PFSK-1 (cell line): ENCODE results near the gene SORBS2.

Experiments
- FOXP2 ChIP-seq: optimal IDR thresholded peaks from 2 replicates; pipeline ENCODE3; 2011; ENCODE audit warnings: borderline replicate concordance, control low read depth, inconsistent platforms; ENCODE audit not compliant: insufficient read depth; ENCODE audit errors: extremely low read length, extremely low read depth
- POLR2AphosphoS5 ChIP-seq: IDR thresholded peaks from 2 replicates; pipeline ENCODE4 v1.6.1; 2012; ENCODE audit warnings: low read depth, mild to moderate bottlenecking, control low read depth, low read length, moderate library complexity
- SIN3A ChIP-seq: IDR thresholded peaks from 2 replicates; pipeline ENCODE4 v1.6.1; 2012; ENCODE audit warnings: mild to moderate bottlenecking, low read length, moderate library complexity, borderline replicate concordance; ENCODE audit not compliant: insufficient read depth
- TAF1 ChIP-seq: IDR thresholded peaks from 2 replicates; pipeline ENCODE4 v1.6.1; 2012; ENCODE audit warnings: low read length, control low read depth, borderline replicate concordance; ENCODE audit not compliant: insufficient read depth
- TF ChIP-seq, protein P1 (sequence below), 2 experiments: IDR thresholded peaks; 2 replicates each; pipeline versions ENCODE4 v1.6.1 to v1.8.0; 2011 to 2012; ENCODE audit warnings: low read depth in 2 of 2, low read length in 2 of 2, control low read depth in 1 of 2, inconsistent platforms in 1 of 2, mild to moderate bottlenecking in 1 of 2, moderate library complexity in 1 of 2; ENCODE audit not compliant: insufficient read depth in 1 of 2

Gene SORBS2

DNA sequence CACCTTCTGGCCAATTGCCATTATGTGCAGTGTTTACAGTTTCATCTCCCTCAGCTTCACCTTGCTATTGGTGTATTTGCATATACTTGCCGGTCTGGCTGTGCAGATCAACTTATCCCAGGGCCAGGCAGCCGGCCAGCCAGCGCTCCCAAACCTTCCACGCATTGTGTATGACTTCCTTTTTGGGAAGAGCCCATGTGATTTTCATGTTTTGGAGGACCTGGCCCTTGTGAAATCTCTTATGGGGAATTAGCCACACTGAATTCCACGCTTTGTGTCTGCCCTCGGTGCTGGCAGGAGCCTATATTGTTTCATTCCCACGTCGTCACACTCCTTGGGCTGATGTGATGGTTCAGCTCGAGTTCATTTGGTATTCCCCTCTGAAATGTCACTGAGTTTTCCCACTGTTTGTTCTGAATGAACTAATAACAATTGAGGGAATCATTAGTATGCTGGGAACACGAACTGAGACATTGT is 270.7 kb downstream of the SORBS2 start:
- TF ChIP-seq FOXP2: no peak
- TF ChIP-seq POLR2AphosphoS5: no peak
- TF ChIP-seq TAF1: no peak
- TF ChIP-seq SIN3A: no peak
- TF ChIP-seq, protein P1, sequence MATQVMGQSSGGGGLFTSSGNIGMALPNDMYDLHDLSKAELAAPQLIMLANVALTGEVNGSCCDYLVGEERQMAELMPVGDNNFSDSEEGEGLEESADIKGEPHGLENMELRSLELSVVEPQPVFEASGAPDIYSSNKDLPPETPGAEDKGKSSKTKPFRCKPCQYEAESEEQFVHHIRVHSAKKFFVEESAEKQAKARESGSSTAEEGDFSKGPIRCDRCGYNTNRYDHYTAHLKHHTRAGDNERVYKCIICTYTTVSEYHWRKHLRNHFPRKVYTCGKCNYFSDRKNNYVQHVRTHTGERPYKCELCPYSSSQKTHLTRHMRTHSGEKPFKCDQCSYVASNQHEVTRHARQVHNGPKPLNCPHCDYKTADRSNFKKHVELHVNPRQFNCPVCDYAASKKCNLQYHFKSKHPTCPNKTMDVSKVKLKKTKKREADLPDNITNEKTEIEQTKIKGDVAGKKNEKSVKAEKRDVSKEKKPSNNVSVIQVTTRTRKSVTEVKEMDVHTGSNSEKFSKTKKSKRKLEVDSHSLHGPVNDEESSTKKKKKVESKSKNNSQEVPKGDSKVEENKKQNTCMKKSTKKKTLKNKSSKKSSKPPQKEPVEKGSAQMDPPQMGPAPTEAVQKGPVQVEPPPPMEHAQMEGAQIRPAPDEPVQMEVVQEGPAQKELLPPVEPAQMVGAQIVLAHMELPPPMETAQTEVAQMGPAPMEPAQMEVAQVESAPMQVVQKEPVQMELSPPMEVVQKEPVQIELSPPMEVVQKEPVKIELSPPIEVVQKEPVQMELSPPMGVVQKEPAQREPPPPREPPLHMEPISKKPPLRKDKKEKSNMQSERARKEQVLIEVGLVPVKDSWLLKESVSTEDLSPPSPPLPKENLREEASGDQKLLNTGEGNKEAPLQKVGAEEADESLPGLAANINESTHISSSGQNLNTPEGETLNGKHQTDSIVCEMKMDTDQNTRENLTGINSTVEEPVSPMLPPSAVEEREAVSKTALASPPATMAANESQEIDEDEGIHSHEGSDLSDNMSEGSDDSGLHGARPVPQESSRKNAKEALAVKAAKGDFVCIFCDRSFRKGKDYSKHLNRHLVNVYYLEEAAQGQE (IDR thresholded peaks at IDR 0.05; ENCODE audit: insufficient read depth in 1 of 2, low read depth in 2 of 2, low read length in 2 of 2): no peak

DNA sequence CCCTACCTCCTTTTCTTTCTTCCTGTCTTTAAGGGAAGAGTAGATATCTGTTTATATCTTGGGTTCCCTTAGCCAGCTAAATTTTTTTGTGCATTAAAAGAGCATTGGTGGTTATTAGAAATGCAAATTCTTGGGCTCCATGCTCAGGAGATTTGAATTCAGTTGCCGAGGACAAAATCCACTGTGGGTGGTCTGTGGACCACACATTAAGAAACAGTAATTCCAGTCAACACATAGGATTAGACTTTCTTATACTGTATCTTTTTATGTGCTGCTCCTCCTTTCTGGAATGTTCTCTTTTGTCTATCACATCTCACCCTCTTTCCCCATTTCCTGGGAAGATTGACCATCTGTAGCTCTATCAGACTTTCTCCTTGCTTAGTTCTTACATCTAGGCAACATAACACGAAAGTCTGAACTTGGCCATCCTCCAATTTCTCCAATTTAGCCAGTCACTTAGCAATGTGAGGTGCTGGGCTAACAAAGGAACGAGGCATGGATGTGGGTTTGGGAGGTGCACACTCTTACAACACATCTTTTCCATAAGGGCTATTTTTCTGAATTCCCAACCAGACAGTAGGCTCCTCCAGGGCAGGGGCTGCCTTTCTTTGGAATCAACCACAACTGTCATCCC is 271.4 kb downstream of the SORBS2 start:
- TF ChIP-seq FOXP2: no peak
- no peak for TF ChIP-seq SIN3A
- TF ChIP-seq TAF1: no peak

DNA sequence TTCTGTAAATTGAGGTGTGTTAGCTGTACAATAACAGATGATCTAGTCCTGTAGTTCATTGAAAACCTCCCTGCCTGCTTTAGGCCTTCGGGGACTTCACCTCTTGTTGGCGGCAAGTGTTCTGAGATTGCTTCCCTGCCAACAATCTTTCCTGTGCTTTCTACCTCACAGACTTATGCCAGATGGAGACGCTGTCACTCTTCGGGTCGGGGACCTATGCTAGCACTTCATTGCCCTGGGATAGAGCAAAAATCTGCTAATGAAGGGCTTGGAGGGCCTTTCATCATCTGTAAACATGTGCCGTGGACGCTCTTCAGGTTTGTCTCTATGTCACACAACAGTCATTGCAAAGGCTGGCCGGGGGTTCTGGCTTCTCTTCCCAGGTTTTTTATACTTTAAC is 272.0 kb downstream of the SORBS2 start:
- no peak for TF ChIP-seq SIN3A
- TF ChIP-seq, protein P1 (IDR thresholded peaks at IDR 0.05; ENCODE audit: insufficient read depth in 1 of 2, low read depth in 2 of 2, low read length in 2 of 2): no peak
- no peak for TF ChIP-seq POLR2AphosphoS5
- no peak for TF ChIP-seq TAF1
- TF ChIP-seq FOXP2: no peak

DNA sequence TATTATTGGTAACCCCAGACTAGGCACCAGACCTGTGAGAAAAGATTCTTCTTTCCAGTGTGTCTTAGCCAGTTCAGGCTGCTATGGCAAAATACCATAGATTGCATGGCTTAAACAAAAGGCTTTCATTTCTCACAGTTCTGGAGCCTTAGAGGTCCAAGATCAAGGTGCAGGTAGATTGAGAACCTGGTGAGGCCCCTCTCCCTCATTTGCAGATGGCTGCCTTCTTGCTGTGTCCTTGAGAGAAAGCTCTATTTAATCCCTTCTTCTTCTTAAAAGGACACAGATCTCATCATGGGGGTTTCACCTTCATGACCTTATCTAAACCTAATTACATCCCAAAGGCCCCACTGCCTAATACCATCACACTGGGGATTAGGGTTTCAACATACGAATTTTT is 273.2 kb downstream of the SORBS2 start:
- TF ChIP-seq POLR2AphosphoS5 (no peak), FOXP2 (no peak)

DNA sequence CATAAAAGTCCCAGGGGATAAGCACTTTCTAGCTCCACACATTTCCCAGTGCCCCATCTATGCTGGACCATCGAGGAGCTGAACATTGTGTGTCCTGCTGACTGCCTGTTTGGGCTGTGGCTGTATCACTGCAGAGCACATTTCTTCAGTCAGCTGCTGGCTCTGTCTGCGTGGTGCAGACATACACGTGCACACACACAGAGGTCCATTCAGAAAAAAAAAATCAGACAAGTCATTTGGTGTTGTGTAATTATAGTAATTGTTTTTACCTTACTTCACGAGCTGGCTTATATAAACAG is 275.6 kb downstream of the SORBS2 start:
- TF ChIP-seq FOXP2 (no peak), TAF1 (no peak), POLR2AphosphoS5 (no peak), SIN3A (no peak)
- TF ChIP-seq, protein P1 (IDR thresholded peaks at IDR 0.05; ENCODE audit: insufficient read depth in 1 of 2, low read depth in 2 of 2, low read length in 2 of 2): no peak

DNA sequence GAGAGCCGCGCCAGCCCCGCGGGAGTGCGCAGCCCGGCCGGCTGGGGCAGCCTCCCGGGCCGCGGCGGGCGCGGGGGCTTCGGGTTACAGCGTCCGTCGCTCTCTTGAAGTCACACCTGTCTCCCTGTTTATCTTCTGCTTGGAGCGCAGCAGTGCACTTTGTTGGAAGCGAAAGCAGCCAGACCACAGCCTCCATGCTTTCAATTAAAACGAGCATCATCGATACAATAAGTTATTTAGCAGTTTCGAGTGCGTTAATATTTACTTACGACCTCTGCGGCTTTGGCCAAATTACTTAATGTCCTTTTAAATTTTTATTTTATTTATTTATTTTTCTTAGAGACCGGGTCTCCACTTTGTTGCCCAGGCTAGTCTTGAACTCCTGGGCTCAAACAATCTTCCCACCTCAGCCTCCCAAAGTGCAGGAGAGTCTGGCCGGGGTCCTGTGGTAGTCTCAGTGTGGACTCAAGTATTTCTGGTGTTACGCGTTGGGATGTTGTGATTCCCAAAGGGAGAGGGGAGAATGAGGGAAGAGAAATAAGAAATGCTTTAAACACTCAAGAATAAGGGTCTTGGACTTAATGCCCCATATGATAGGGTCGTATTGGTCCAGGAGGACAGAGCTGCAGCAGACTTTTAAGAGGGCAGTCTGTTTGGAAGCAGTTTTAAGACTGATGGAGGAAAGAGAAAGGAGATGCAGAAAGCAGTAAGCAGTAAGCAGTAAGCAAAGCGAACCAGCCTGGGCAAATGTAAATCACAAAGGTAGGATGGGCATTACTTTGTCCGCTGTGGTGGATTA is 276.2 kb downstream of the SORBS2 start:
- TF ChIP-seq TAF1 (no peak), SIN3A (no peak), POLR2AphosphoS5 (no peak), FOXP2 (no peak)
- TF ChIP-seq, protein P1 (IDR thresholded peaks at IDR 0.05; ENCODE audit: insufficient read depth in 1 of 2, low read depth in 2 of 2, low read length in 2 of 2): no peak
